GM12878 (cell line): ENCODE data around the gene SMARCC1. TPM values are rescaled to one million over a fixed set of nuclear protein-coding genes. Genes with fewer than 3 reads are reported as not detected.

Experiments used
- CEBPB ChIP-seq, 2 experiments: fragments of 150-350 bp in 1 of 2; IDR thresholded peaks; 2 replicates each; pipeline ENCODE4 v1.6.1; 2012 to 2014; ENCODE audit warnings: low read depth in 2 of 2, low read length in 2 of 2, borderline replicate concordance in 1 of 2, inconsistent platforms in 1 of 2
- CHD1 ChIP-seq: IDR thresholded peaks from 2 replicates; pipeline ENCODE4 v1.6.1; 2012; ENCODE audit warnings: low read depth, low read length, improper control_type of control experiment
- ETV6 ChIP-seq, 2 experiments: fragments of 450-650 bp in 1 of 2; IDR thresholded peaks in 1 of 2; conservative IDR thresholded peaks in 1 of 2; 2 replicates each; pipeline ENCODE4 v1.6.1; 2014; ENCODE audit warnings: antibody characterized with exemption in 1 of 2, borderline replicate concordance in 1 of 2, low read depth in 1 of 2, mild to moderate bottlenecking in 1 of 2, moderate library complexity in 1 of 2
- KLF5 ChIP-seq: fragments of 450-650 bp; IDR thresholded peaks from 2 replicates; pipeline ENCODE4 v1.6.1; 2014; ENCODE audit warnings: mild to moderate bottlenecking; ENCODE audit not compliant: partially characterized antibody
- MXI1 ChIP-seq: fragments of 150-350 bp; IDR thresholded peaks from 2 replicates; pipeline ENCODE4 v1.6.1; 2011; ENCODE audit warnings: low read depth, mild to moderate bottlenecking, inconsistent platforms, low read length, improper control_type of control experiment
- NR2C1 ChIP-seq: fragments of 450-650 bp; IDR thresholded peaks from 2 replicates; pipeline ENCODE4 v1.6.1; 2017; ENCODE audit warnings: antibody characterized with exemption, mild to moderate bottlenecking, moderate library complexity
- TBL1XR1 ChIP-seq: IDR thresholded peaks from 2 replicates; pipeline ENCODE4 v1.6.1; 2012; ENCODE audit warnings: low read depth, low read length, improper control_type of control experiment
- ZNF207 ChIP-seq: fragments of 450-650 bp; IDR thresholded peaks from 2 replicates; pipeline ENCODE4 v1.6.1; 2014; ENCODE audit warnings: antibody characterized with exemption, mild to moderate bottlenecking, borderline replicate concordance
- polyA plus RNA-seq, 11 experiments: library from polyadenylated mRNA; depleted of rRNA in 4 of 11; unstranded in 6 of 11; stranded (reverse) in 5 of 11; fragments of >200 nt; fragmentation: Nextera tagmentation in 4 of 11; fragmentation: Illumina TruSeq in 1 of 11; extraction: Ambion mirVana in 4 of 11; extraction: Trizol in 1 of 11; gene quantifications; 1 replicate in 1 of 11; 2 replicates in 10 of 11; pipeline versions ENCODE4 v1.2.1 to v1.2.3, GENCODE V29; 2011 to 2016; ENCODE audit warnings: inconsistent platforms in 2 of 11, missing spikeins in 2 of 11, low read depth in 1 of 11
- total RNA-seq, 4 experiments: library from RNA; depleted of rRNA in 3 of 4; stranded (reverse); fragments of >200 nt in 3 of 4; fragmentation: Illumina TruSeq in 1 of 4; extraction: Trizol in 1 of 4; gene quantifications; 2 replicates each; pipeline versions ENCODE4 v1.2.1 to v1.2.3, GENCODE V29; 2013 to 2021
- TF ChIP-seq, protein P1 (sequence below): IDR thresholded peaks from 2 replicates; pipeline ENCODE4 v1.6.1; 2012; ENCODE audit warnings: low read depth, low read length, improper control_type of control experiment
- TF ChIP-seq, protein P2 (sequence below): fragments of 450-650 bp; IDR thresholded peaks from 2 replicates; pipeline ENCODE4 v1.6.1; 2018; ENCODE audit warnings: borderline replicate concordance, mild to moderate bottlenecking; ENCODE audit not compliant: partially characterized antibody

SMARCC1 gene
- total and polyA plus RNA-seq, 10 of the 15 experiments (the other 5 are each of a cell fraction or from before 2014, with no cell fraction given), result 26.6 to 147 (median 57.1) TPM

GRCh38 chr3:47612879-47613278 lies 168.8 kb downstream of the SMARCC1 start (continued):
- TF ChIP-seq ZNF207, result no peak
- TF ChIP-seq, protein P1, sequence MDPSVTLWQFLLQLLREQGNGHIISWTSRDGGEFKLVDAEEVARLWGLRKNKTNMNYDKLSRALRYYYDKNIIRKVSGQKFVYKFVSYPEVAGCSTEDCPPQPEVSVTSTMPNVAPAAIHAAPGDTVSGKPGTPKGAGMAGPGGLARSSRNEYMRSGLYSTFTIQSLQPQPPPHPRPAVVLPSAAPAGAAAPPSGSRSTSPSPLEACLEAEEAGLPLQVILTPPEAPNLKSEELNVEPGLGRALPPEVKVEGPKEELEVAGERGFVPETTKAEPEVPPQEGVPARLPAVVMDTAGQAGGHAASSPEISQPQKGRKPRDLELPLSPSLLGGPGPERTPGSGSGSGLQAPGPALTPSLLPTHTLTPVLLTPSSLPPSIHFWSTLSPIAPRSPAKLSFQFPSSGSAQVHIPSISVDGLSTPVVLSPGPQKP, result no peak
- no peak for TF ChIP-seq CEBPB (IDR thresholded peaks at IDR 0.05; ENCODE audit: borderline replicate concordance in 1 of 2, low read depth in 2 of 2, low read length in 2 of 2)
- TF ChIP-seq, protein P2, sequence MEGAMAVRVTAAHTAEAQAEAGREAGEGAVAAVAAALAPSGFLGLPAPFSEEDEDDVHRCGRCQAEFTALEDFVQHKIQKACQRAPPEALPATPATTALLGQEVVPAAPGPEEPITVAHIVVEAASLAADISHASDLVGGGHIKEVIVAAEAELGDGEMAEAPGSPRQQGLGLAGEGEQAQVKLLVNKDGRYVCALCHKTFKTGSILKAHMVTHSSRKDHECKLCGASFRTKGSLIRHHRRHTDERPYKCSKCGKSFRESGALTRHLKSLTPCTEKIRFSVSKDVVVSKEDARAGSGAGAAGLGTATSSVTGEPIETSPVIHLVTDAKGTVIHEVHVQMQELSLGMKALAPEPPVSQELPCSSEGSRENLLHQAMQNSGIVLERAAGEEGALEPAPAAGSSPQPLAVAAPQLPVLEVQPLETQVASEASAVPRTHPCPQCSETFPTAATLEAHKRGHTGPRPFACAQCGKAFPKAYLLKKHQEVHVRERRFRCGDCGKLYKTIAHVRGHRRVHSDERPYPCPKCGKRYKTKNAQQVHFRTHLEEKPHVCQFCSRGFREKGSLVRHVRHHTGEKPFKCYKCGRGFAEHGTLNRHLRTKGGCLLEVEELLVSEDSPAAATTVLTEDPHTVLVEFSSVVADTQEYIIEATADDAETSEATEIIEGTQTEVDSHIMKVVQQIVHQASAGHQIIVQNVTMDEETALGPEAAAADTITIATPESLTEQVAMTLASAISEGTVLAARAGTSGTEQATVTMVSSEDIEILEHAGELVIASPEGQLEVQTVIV, result no peak
- TF ChIP-seq KLF5, result no peak
- no peak for TF ChIP-seq MXI1
- TF ChIP-seq ETV6 (conservative IDR thresholded peaks at IDR 0.05 in 1 of 2, IDR thresholded peaks at IDR 0.05 in 1 of 2; ENCODE audit: borderline replicate concordance in 1 of 2, low read depth in 1 of 2), result no peak
- no peak for TF ChIP-seq NR2C1
- no peak for TF ChIP-seq CHD1
- TF ChIP-seq TBL1XR1, result no peak
